Astrocyte (in vitro differentiated cells and primary cell): ENCODE results near the gene FNDC11. TPM values are rescaled to one million over a fixed set of nuclear protein-coding genes. Genes with fewer than 3 reads are reported as not detected.

Experiments used
- DNase-seq: peaks from one replicate; pipeline ENCODE4 v3.0.0-alpha.2; 2010; ENCODE audit warnings: low read depth
- FAIRE-seq: peaks from 2 replicates; lab custom pipeline; 2011; peaks lifted over from hg19 to GRCh38; lab: Jason Lieb, UNC
- H2AFZ ChIP-seq: 2 replicates; pipeline ENCODE4 v1.6.0; 2012; ENCODE audit warnings: low read depth, low read length, inconsistent platforms
- H3K27ac ChIP-seq: 2 replicates; pipeline ENCODE4 v1.5.1; 2011; ENCODE audit warnings: low read depth, low read length, inconsistent platforms
- H3K27me3 ChIP-seq: 2 replicates; pipeline ENCODE4 v1.6.0; 2011; ENCODE audit warnings: low read length, inconsistent platforms; ENCODE audit not compliant: insufficient read depth
- H3K36me3 ChIP-seq: 2 replicates; pipeline ENCODE4 v1.5.1; 2011; ENCODE audit warnings: low read length, inconsistent platforms; ENCODE audit not compliant: insufficient read depth
- H3K4me1 ChIP-seq: 2 replicates; pipeline ENCODE4 v1.5.1; 2011; ENCODE audit warnings: low read length, inconsistent platforms; ENCODE audit not compliant: insufficient read depth
- H3K4me2 ChIP-seq: 2 replicates; pipeline ENCODE4 v1.6.0; 2012; ENCODE audit warnings: low read length, inconsistent platforms
- H3K4me3 ChIP-seq: 2 replicates; pipeline ENCODE4 v1.5.1; 2011; ENCODE audit warnings: low read depth, mild to moderate bottlenecking, low read length, inconsistent platforms; ENCODE audit not compliant: insufficient read depth
- H3K79me2 ChIP-seq: 2 replicates; pipeline ENCODE4 v1.6.0; 2012; ENCODE audit warnings: mild to moderate bottlenecking, low read length, inconsistent platforms; ENCODE audit not compliant: insufficient read depth
- H3K9ac ChIP-seq: 2 replicates; pipeline ENCODE4 v1.6.0; 2012; ENCODE audit warnings: mild to moderate bottlenecking, low read length, inconsistent platforms
- H3K9me3 ChIP-seq: 2 replicates; pipeline ENCODE4 v1.5.1; 2012; ENCODE audit warnings: low read depth, mild to moderate bottlenecking, low read length, inconsistent platforms; ENCODE audit not compliant: insufficient read depth
- H4K20me1 ChIP-seq: 2 replicates; pipeline ENCODE4 v1.6.0; 2012; ENCODE audit warnings: low read length, inconsistent platforms; ENCODE audit not compliant: insufficient read depth
- H3K27ac Mint-ChIP-seq: one replicate; pipeline ENCODE4 v1.8.0; 2021; ENCODE audit warnings: mild to moderate bottlenecking, mixed read lengths; ENCODE audit not compliant: unreplicated experiment
- H3K27me3 Mint-ChIP-seq: one replicate; pipeline ENCODE4 v1.8.0; 2021; ENCODE audit warnings: low read depth, mixed read lengths; ENCODE audit not compliant: unreplicated experiment
- H3K36me3 Mint-ChIP-seq: one replicate; pipeline ENCODE4 v1.8.0; 2021; ENCODE audit warnings: low read depth, mixed read lengths; ENCODE audit not compliant: unreplicated experiment
- H3K4me1 Mint-ChIP-seq: one replicate; pipeline ENCODE4 v1.8.0; 2021; ENCODE audit warnings: low read depth, mixed read lengths; ENCODE audit not compliant: unreplicated experiment
- H3K4me3 Mint-ChIP-seq: one replicate; pipeline ENCODE4 v1.8.0; 2021; ENCODE audit warnings: mild to moderate bottlenecking, moderate library complexity, mixed read lengths; ENCODE audit not compliant: unreplicated experiment
- H3K9me3 Mint-ChIP-seq: one replicate; pipeline ENCODE4 v1.8.0; 2021; ENCODE audit warnings: mild to moderate bottlenecking, mixed read lengths; ENCODE audit not compliant: unreplicated experiment
- CTCF ChIP-seq: IDR thresholded peaks from 2 replicates; pipeline ENCODE4 v1.5.1; 2011; ENCODE audit warnings: low read depth, mild to moderate bottlenecking, inconsistent platforms, low read length, moderate library complexity; ENCODE audit not compliant: insufficient read depth
- EZH2 ChIP-seq: IDR thresholded peaks from 2 replicates; pipeline ENCODE4 v1.6.1; 2012; ENCODE audit warnings: mild to moderate bottlenecking, low read length, inconsistent platforms; ENCODE audit not compliant: insufficient read depth
- total RNA-seq: library from RNA; stranded (reverse); gene quantifications from 2 replicates; pipeline ENCODE4 v1.2.1, GENCODE V29; 2021

FNDC11 gene
- total RNA-seq, 1 donor from 2014 or later: 0.20 TPM

- Mint-ChIP-seq H3K9me3 (no peaks in the 10 kb centered on the region), H3K36me3 (no peaks in the 10 kb centered on the region), H3K27me3 (no peaks in the 10 kb centered on the region), H3K4me1 (no peaks in the 10 kb centered on the region), H3K4me3 (no peak overlapping the region), H3K27ac (no peak overlapping the region)
- Histone ChIP-seq H2AFZ (no peak overlapping the region), H3K36me3 (no peaks in the 10 kb centered on the region), H3K9ac (no peak overlapping the region), H3K4me3 (no peak overlapping the region), H3K4me2 (no peak overlapping the region), H3K79me2 (no peaks in the 10 kb centered on the region), H4K20me1 (peaks cover 8% of the 10 kb centered on the region), H3K4me1 (no peaks in the 10 kb centered on the region), H3K9me3 (no peaks in the 10 kb centered on the region), H3K27ac (no peak overlapping the region), H3K27me3 (no peaks in the 10 kb centered on the region)
- TF ChIP-seq EZH2 (no peak), CTCF (no peak)
- FAIRE-seq (no peak), DNase-seq (no peak)
Observed at GRCh38 chr20:63530788-63531160, 23.2 kb upstream of the FNDC11 start.

GRCh38 chr20:63531686-63532448 lies 22.1 kb upstream of the FNDC11 start:
- no peaks in the 10 kb centered on the region for H3K9me3 ChIP-seq
- H3K79me2 ChIP-seq: no peaks in the 10 kb centered on the region
- no peak overlapping the region for H3K4me3 ChIP-seq
- Mint-ChIP-seq H3K4me1 (no peaks in the 10 kb centered on the region), H3K27ac (no peak overlapping the region), H3K36me3 (no peaks in the 10 kb centered on the region), H3K27me3 (no peaks in the 10 kb centered on the region), H3K9me3 (no peaks in the 10 kb centered on the region), H3K4me3 (no peak overlapping the region)
- DNase-seq (no peak), FAIRE-seq (no peak)
- no peak overlapping the region for H2AFZ ChIP-seq
- H3K9ac ChIP-seq: no peak overlapping the region
- no peak overlapping the region for H3K4me2 ChIP-seq
- no peaks in the 10 kb centered on the region for H3K27me3 ChIP-seq
- H3K36me3 ChIP-seq: no peaks in the 10 kb centered on the region
- peaks cover 3% of the 10 kb centered on the region for H4K20me1 ChIP-seq
- no peak overlapping the region for H3K27ac ChIP-seq
- TF ChIP-seq EZH2: no peak
- no peak for TF ChIP-seq CTCF
- peaks cover 3% of the 10 kb centered on the region for H3K4me1 ChIP-seq

DNA sequence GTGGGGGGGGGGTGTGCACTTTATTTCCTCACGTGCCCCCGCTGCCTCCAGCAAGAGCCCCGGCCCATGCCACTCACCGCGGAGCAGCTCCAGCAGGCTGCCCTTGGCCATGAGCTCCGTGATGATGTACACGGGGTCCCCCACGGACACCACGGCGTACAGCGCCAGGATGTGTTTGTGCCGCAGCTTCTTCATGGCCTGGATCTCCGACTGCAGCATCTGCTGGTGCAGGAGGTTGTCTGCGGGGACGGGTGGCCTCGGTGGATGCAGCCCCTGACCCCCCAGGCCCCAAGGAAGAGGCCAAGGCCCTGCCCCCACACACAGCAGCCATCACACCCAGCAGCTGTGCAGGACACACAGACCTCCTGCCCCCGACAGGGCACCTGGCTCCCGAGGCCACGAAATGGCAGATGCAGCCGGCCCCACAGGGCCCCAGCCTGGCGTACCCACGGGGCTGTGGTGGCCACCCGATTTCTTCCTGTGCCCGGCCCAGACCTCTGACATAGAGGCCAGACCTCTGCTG lies 21.4 kb upstream of the FNDC11 start:
- no peak overlapping the region for H3K27ac ChIP-seq
- H3K4me3 ChIP-seq: no peak overlapping the region
- no peak overlapping the region for H3K4me2 ChIP-seq
- no peaks in the 10 kb centered on the region for H3K9me3 ChIP-seq
- TF ChIP-seq EZH2: no peak
- no peak for TF ChIP-seq CTCF
- no peaks in the 10 kb centered on the region for H3K27me3 ChIP-seq
- Mint-ChIP-seq H3K27ac (no peak overlapping the region), H3K36me3 (no peaks in the 10 kb centered on the region), H3K4me3 (no peak overlapping the region), H3K4me1 (no peaks in the 10 kb centered on the region), H3K9me3 (no peaks in the 10 kb centered on the region), H3K27me3 (no peaks in the 10 kb centered on the region)
- H3K36me3 ChIP-seq: no peaks in the 10 kb centered on the region
- H3K79me2 ChIP-seq: no peaks in the 10 kb centered on the region
- DNase-seq: no peak
- no peak overlapping the region for H2AFZ ChIP-seq
- FAIRE-seq: no peak
- peaks cover 3% of the 10 kb centered on the region for H3K4me1 ChIP-seq
- no peaks in the 10 kb centered on the region for H4K20me1 ChIP-seq
- H3K9ac ChIP-seq: no peak overlapping the region
